DOHH2 (cell line): ENCODE results near the gene SMPD4.
"Not testable (repeated sequence)": the region's sequence is repeated elsewhere in the genome, so short reads cannot be mapped to it uniquely, and the experiment has no call there.

ENCODE experiments used
- CTCF ChIP-seq: fragments of 200-600 bp; sonication (generic); IDR thresholded peaks from one replicate; pipeline ENCODE4 v1.5.1; 2014; ENCODE audit warnings: antibody characterized with exemption, mild to moderate bottlenecking, low read depth, low read length; ENCODE audit not compliant: poor library complexity, severe bottlenecking
- EZH2phosphoT487 ChIP-seq: fragments of 200-600 bp; sonication (generic); IDR thresholded peaks from 2 replicates; pipeline ENCODE4 v1.6.1; 2017; ENCODE audit warnings: borderline replicate concordance, mild to moderate bottlenecking, antibody characterized with exemption, low read length, moderate library complexity, mixed read lengths

GRCh38 chr2:130154423-130154770 lies 27.0 kb downstream of the SMPD4 start:
- TF ChIP-seq CTCF, EZH2phosphoT487: not testable (repeated sequence)
